ENCODE data around the gene MPL.

Gene MPL

DNA sequence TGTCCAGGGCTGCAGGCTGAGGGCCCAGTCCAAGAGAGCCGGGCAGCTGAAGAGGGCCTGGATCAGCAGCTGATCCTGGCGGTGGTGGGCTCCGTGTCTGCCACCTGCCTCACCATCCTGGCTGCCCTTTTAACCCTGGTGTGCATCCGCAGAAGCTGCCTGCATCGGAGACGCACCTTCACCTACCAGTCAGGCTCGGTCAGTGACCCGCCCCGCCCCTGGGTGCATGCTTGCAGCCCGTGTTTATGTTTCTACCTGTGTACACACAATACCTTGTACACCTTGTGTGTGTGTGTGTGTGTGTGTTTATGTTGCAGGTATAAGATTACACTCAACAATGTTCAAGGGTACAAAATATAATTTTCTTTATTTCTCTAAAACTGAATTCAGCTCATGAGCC, 23.8 kb upstream of the MPL start:
- H3K9me3 ChIP-seq (ENCODE audit: severe bottlenecking), result no peaks in the 10 kb centered on the region
- TF ChIP-seq, protein P1, sequence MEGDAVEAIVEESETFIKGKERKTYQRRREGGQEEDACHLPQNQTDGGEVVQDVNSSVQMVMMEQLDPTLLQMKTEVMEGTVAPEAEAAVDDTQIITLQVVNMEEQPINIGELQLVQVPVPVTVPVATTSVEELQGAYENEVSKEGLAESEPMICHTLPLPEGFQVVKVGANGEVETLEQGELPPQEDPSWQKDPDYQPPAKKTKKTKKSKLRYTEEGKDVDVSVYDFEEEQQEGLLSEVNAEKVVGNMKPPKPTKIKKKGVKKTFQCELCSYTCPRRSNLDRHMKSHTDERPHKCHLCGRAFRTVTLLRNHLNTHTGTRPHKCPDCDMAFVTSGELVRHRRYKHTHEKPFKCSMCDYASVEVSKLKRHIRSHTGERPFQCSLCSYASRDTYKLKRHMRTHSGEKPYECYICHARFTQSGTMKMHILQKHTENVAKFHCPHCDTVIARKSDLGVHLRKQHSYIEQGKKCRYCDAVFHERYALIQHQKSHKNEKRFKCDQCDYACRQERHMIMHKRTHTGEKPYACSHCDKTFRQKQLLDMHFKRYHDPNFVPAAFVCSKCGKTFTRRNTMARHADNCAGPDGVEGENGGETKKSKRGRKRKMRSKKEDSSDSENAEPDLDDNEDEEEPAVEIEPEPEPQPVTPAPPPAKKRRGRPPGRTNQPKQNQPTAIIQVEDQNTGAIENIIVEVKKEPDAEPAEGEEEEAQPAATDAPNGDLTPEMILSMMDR (IDR thresholded peaks at IDR 0.05; ENCODE audit: low read depth, low read length), result no peak
- no peak overlapping the region for H3K27ac ChIP-seq
- H3K27me3 ChIP-seq (ENCODE audit: insufficient read depth, low read depth, severe bottlenecking), result no peaks in the 10 kb centered on the region
- no peak for DNase-seq
- no peak overlapping the region for H3K4me3 ChIP-seq (ENCODE audit: low read depth, low read length)
- no peaks in the 10 kb centered on the region for H3K36me3 ChIP-seq

DNA sequence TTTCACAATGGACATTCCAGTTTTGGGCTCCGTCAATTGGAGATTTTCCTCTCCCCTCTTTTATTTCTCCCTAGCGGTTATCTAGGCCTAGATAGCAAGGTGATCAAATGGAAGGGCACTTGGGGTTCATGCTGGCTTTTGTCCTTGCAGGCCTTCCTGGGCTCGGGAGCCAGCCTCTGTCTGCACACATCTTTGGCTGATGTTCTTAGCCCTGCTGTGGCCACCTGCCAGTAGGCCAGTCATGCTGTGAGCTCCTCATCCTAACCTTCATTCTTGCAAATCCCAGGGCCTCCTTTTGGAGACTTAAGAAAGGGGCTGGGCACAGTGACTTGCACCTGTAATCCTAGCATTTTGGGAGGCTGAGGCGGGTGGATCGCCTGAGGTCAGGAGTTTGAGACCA, 23.4 kb upstream of the MPL start:
- no peaks in the 10 kb centered on the region for H3K9me3 ChIP-seq (ENCODE audit: severe bottlenecking)
- no peaks in the 10 kb centered on the region for H3K36me3 ChIP-seq
- no peak overlapping the region for H3K4me3 ChIP-seq (ENCODE audit: low read depth, low read length)
- TF ChIP-seq, protein P1 (IDR thresholded peaks at IDR 0.05; ENCODE audit: low read depth, low read length), result no peak
- no peak overlapping the region for H3K27ac ChIP-seq
- H3K27me3 ChIP-seq (ENCODE audit: insufficient read depth, low read depth, severe bottlenecking), result no peaks in the 10 kb centered on the region
- DNase-seq, result no peak

DNA sequence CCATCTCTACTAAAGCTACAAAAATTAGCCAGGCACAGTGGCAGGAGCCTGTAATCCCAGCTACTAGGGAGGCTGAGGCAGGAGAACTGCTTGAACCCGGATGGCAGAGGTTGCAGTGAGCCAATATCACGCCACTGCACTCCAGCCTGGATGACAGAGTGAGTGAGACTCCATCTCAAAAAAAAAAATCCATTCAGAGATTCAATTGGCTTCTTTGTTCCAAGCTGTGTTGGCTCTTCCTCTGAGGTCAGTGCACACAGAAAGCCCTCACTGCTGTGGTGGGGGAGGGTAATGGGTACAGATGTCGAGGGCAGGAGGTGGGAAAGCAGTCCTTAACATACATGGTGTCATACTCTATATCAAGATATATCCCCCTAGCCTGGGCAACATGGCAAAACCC, 22.1 kb upstream of the MPL start:
- TF ChIP-seq, protein P1 (IDR thresholded peaks at IDR 0.05; ENCODE audit: low read depth, low read length), result no peak
- Histone ChIP-seq H3K27ac (no peak overlapping the region), H3K27me3 (ENCODE audit: insufficient read depth, low read depth, severe bottlenecking) (no peaks in the 10 kb centered on the region), H3K9me3 (ENCODE audit: severe bottlenecking) (no peaks in the 10 kb centered on the region), H3K36me3 (no peaks in the 10 kb centered on the region), H3K4me3 (ENCODE audit: low read depth, low read length) (no peak overlapping the region)
- DNase-seq, result no peak

DNA sequence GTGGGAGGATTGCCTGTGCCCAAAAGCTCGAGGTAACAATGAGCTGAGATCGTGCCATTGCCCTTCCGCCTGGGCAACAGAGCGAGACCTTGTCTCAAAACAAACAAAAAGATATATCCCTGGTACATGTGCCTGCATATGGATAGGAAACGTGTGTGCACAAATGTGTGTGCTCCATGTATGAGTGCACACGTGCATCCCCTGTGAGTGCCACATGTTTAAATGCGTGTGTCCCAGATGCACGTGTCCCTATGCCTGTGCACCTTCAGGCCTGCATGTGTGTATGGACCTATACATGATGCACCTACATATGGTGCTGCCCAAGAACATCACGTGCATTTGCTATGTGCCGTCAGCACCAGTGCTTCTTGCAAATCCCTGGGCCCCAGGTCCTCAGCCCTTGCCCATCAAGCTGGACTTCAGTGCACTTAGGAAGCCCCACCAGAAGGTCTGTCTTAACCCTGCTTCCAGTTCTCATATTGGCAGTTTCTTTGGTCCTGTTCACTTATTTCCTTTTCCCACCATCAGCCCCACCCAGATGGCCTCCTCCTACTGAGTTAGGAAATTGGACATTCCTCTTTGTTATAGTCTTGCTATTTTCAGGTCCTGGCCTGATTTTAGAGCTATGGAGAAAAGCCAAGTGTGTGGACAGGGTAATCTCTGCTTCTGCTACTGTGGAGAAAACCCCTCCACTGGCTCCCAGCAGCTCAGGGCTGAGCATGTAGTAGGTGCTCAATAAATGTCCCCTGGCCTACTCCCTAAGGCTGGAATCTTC, 21.5 kb upstream of the MPL start:
- TF ChIP-seq, protein P1 (IDR thresholded peaks at IDR 0.05; ENCODE audit: low read depth, low read length), result no peak

DNA sequence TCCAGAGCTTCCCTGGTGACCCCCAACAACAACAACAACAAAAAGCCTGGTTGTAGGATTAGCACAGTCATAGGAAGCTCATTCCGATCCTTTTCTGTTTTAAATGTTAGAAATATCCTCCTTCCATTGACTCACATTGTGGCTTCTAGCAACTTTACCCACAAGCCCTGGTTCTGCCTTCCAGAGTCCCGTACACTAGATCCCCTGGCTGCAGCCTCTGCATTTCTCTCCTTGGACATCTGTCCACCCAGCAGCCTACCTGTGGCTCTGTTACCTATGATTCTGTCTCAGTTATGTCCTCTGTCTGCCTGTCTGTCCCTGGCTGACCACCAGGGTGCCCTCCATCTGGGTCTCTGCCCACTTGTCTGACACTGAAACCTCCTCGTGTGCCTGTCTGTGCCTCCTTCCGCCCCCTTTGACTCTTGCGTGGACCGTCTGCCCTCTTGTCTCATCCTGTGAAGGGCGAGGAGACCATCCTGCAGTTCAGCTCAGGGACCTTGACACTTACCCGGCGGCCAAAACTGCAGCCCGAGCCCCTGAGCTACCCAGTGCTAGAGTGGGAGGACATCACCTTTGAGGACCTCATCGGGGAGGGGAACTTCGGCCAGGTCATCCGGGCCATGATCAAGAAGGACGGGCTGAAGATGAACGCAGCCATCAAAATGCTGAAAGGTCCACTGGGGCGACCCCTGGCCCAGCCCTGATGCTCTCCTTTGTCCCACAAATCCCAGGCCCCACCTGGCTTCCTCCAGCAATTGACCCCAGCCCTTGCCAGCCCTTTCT, 20.7 kb upstream of the MPL start:
- TF ChIP-seq, protein P1 (IDR thresholded peaks at IDR 0.05; ENCODE audit: low read depth, low read length), result 0 out of 2 replicates have a peak, but pooled peaks have one; percentile 23
- Histone ChIP-seq H3K27ac (no peak overlapping the region), H3K36me3 (no peaks in the 10 kb centered on the region), H3K9me3 (ENCODE audit: severe bottlenecking) (no peaks in the 10 kb centered on the region), H3K4me3 (ENCODE audit: low read depth, low read length) (no peak overlapping the region), H3K27me3 (ENCODE audit: insufficient read depth, low read depth, severe bottlenecking) (no peaks in the 10 kb centered on the region)
- no peak for DNase-seq

More for the DNA sequence above, 21.5 kb upstream of the MPL start:
- Histone ChIP-seq H3K9me3 (ENCODE audit: severe bottlenecking) (no peaks in the 10 kb centered on the region), H3K27ac (no peak overlapping the region), H3K36me3 (no peaks in the 10 kb centered on the region), H3K27me3 (ENCODE audit: insufficient read depth, low read depth, severe bottlenecking) (no peaks in the 10 kb centered on the region), H3K4me3 (ENCODE audit: low read depth, low read length) (no peak overlapping the region)
- no peak for DNase-seq

All from WERI-Rb-1 (cell line).